ENCODE results near the gene TCL1B.

DNA sequence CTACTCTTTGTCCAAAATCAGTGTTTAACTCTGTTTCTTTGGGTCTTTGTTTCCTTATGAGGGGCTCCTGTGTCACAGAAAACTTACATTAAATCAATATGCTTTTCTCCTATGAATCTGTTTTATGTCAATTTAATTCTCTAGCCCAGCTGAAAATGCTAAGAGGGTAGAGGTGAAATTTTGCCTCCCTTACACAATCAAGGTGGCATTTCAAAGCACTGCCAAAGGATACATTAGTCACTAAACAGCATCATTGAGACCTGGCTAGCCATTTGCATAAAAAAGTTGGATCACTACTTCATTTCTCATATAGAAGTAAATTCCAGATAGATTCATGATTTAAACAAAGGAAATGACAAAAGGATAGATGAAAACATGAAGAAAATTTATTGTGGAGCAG is 12.1 kb downstream of the TCL1B start:
- TF ChIP-seq, protein P1, sequence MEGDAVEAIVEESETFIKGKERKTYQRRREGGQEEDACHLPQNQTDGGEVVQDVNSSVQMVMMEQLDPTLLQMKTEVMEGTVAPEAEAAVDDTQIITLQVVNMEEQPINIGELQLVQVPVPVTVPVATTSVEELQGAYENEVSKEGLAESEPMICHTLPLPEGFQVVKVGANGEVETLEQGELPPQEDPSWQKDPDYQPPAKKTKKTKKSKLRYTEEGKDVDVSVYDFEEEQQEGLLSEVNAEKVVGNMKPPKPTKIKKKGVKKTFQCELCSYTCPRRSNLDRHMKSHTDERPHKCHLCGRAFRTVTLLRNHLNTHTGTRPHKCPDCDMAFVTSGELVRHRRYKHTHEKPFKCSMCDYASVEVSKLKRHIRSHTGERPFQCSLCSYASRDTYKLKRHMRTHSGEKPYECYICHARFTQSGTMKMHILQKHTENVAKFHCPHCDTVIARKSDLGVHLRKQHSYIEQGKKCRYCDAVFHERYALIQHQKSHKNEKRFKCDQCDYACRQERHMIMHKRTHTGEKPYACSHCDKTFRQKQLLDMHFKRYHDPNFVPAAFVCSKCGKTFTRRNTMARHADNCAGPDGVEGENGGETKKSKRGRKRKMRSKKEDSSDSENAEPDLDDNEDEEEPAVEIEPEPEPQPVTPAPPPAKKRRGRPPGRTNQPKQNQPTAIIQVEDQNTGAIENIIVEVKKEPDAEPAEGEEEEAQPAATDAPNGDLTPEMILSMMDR (conservative IDR thresholded peaks at IDR 0.05; ENCODE audit: low read depth, low read length) = no peak
- no peak for TF ChIP-seq POLR2A (IDR thresholded peaks at IDR 0.05; ENCODE audit: low read depth, low read length)
- no peak for TF ChIP-seq MXI1 (IDR thresholded peaks at IDR 0.05; ENCODE audit: borderline replicate concordance, low read depth, low read length)
- TF ChIP-seq FOS (IDR thresholded peaks at IDR 0.05; ENCODE audit: low read depth, low read length) = no peak

Data from IMR-90 (cell line).